ENCODE data around the gene ARMH3. TPM values are rescaled to one million over a fixed set of nuclear protein-coding genes. Genes with fewer than 3 reads are reported as not detected.

ARMH3 gene
- total and polyA plus RNA-seq, 10 donors = 11.6 to 37.4 (median 21.6) TPM

- 51 to 82% (median 78%) methylated on average over 6 of the region's 6 CpGs for WGBS, 5 donors
- DNase-seq = peak; percentile 85
- intact Hi-C loops (cut with DNase I; ENCODE audit: low total_unique reads) = no loop called here
- Histone ChIP-seq H3K27ac (peak overlapping the region in 4 of 8 donors; percentile 49 to 77 (median 52)), H3K36me3 (peaks cover 0 to 30% (median 2%) of the 10 kb centered on the region in 6 donors), H3K4me3 (no peak overlapping the region), H3K27me3 (replicated peaks in 1 of 7) (no peaks in the 10 kb centered on the region), H3K4me1 (peaks cover 3 to 63% (median 25%) of the 10 kb centered on the region in 6 donors), H3K9me3 (no peaks in the 10 kb centered on the region)
- TF ChIP-seq POLR2AphosphoS5 (IDR thresholded peaks at IDR 0.05) (peak in 2 of 3 donors; percentile 31 to 58), POLR2A (IDR thresholded peaks at IDR 0.05) (no peak), CTCF (IDR thresholded peaks at IDR 0.05 in 8 of 11, conservative IDR thresholded peaks at IDR 0.05 in 3 of 11) (peak in 8 of 11 experiments; percentile 10 to 51 (median 30))
Measured at GRCh38 chr10:101901340-101901739, 154.6 kb downstream of the ARMH3 start.

GRCh38 chr10:101897633-101898032 lies 158.3 kb downstream of the ARMH3 start:
- no peak overlapping the region for H3K27ac ChIP-seq
- DNase-seq = no peak

GRCh38 chr10:101896225-101896877 lies 159.6 kb downstream of the ARMH3 start:
- Histone ChIP-seq H3K27ac (no peak overlapping the region), H3K4me1 (peaks cover 0 to 50% (median 11%) of the 10 kb centered on the region in 6 donors), H3K36me3 (peaks cover 0 to 6% (median 0%) of the 10 kb centered on the region in 6 donors), H3K27me3 (replicated peaks in 1 of 7) (no peaks in the 10 kb centered on the region), H3K9me3 (no peaks in the 10 kb centered on the region), H3K4me3 (no peak overlapping the region)
- TF ChIP-seq CTCF (IDR thresholded peaks at IDR 0.05 in 8 of 11, conservative IDR thresholded peaks at IDR 0.05 in 3 of 11) (no peak), POLR2AphosphoS5 (IDR thresholded peaks at IDR 0.05) (no peak), POLR2A (IDR thresholded peaks at IDR 0.05) (no peak)
- no peak for DNase-seq
- 58 to 81% (median 74%) methylated on average over 1 of the region's 1 CpG for WGBS, 5 donors
- intact Hi-C loops (cut with DNase I; ENCODE audit: low total_unique reads) = no loop called here

More at GRCh38 chr10:101897633-101898032, 158.3 kb downstream of the ARMH3 start:
- WGBS, 5 donors = 56 to 81% (median 74%) methylated on average over 4 of the region's 4 CpGs
- no peaks in the 10 kb centered on the region for H3K9me3 ChIP-seq
- H3K4me3 ChIP-seq = no peak overlapping the region
- TF ChIP-seq POLR2AphosphoS5 (IDR thresholded peaks at IDR 0.05) = no peak
- TF ChIP-seq POLR2A (IDR thresholded peaks at IDR 0.05) = no peak
- no peak for TF ChIP-seq CTCF (IDR thresholded peaks at IDR 0.05 in 8 of 11, conservative IDR thresholded peaks at IDR 0.05 in 3 of 11)
- H3K27me3 ChIP-seq (replicated peaks in 1 of 7) = no peaks in the 10 kb centered on the region
- peaks cover 0 to 11% (median under 1%) of the 10 kb centered on the region in 6 donors for H3K36me3 ChIP-seq
- H3K4me1 ChIP-seq = peaks cover 0 to 61% (median 15%) of the 10 kb centered on the region in 6 donors
- intact Hi-C loops (cut with DNase I; ENCODE audit: low total_unique reads) = no loop called here

- no peak overlapping the region for H3K27ac ChIP-seq
- no peak for DNase-seq
- WGBS, 5 donors = 91 to 99% (median 95%) methylated on average over 4 of the region's 4 CpGs
Measured at GRCh38 chr10:101895781-101896180, 160.2 kb downstream of the ARMH3 start.

More at GRCh38 chr10:101895781-101896180, 160.2 kb downstream of the ARMH3 start:
- peaks cover 0 to 2% (median 0%) of the 10 kb centered on the region in 6 donors for H3K36me3 ChIP-seq
- H3K27me3 ChIP-seq (replicated peaks in 1 of 7) = no peaks in the 10 kb centered on the region
- H3K4me3 ChIP-seq = no peak overlapping the region
- no peaks in the 10 kb centered on the region for H3K9me3 ChIP-seq
- intact Hi-C loops (cut with DNase I; ENCODE audit: low total_unique reads) = no loop called here
- no peak for TF ChIP-seq POLR2A (IDR thresholded peaks at IDR 0.05)
- no peak for TF ChIP-seq CTCF (IDR thresholded peaks at IDR 0.05 in 8 of 11, conservative IDR thresholded peaks at IDR 0.05 in 3 of 11)
- TF ChIP-seq POLR2AphosphoS5 (IDR thresholded peaks at IDR 0.05) = no peak
- peaks cover 0 to 50% (median 10%) of the 10 kb centered on the region in 6 donors for H3K4me1 ChIP-seq
